ENCODE results near the gene DHX9. TPM values are rescaled to one million over a fixed set of nuclear protein-coding genes. Genes with fewer than 3 reads are reported as not detected.

Gene DHX9
- total and polyA plus RNA-seq, 2 donors (not counting 1 experiment from before 2014, with no cell fraction given), result 120 to 133 TPM

DNA sequence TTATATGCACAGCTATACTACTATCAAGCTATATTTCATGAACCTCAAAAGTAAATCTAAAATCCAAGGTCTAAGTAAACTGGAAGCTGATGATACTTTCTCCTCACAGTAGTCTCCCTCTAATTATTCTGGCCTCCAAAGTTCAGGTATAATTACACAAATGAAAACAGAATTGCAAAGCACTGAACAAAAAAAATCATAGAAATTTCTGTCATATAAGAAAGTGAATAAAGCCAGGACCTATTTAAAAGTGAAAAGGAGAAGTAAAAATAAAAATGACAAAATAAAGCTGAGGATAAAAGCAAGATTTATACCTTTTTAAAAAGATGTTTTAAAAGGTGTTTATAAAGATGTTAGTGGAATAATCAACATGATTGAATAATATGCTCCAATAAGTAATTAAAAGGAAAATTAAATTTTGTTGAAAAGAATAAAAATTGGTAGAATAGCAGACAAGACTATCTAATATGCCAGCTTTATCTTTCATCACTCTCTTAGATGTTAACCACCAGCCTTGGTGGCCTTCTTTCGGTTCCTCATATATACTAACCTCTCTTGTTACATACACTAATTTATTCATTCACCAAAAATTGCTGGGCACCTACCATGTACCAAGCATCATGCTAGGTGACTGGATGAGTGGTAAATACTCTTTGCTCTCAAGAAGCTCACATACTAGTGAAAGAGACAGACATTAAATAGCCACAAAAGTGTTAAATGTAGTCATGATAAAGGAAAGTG, 88.7 kb downstream of the DHX9 start:
- Histone ChIP-seq H3K4me1 (ENCODE audit: control insufficient read depth, extremely low read depth, insufficient read depth, low read length) (no peaks in the 10 kb centered on the region), H3K4me3 (replicated peaks in 1 of 4; ENCODE audit: control extremely low read depth in 1 of 4, insufficient read depth in 1 of 4, low read depth in 3 of 4, low read length in 4 of 4) (no peak overlapping the region), H4K20me1 (ENCODE audit: control insufficient read depth, extremely low read depth, insufficient read depth, low read length) (no peaks in the 10 kb centered on the region), H3K9me3 (ENCODE audit: control insufficient read depth, insufficient read depth, low read depth, low read length) (no peaks in the 10 kb centered on the region), H3K27ac (ENCODE audit: insufficient read depth, low read length) (no peak overlapping the region), H2AFZ (ENCODE audit: low read length) (no peak overlapping the region), H3K36me3 (ENCODE audit: control insufficient read depth, insufficient read depth, low read length) (no peaks in the 10 kb centered on the region), H3K79me2 (ENCODE audit: control insufficient read depth, insufficient read depth, low read length) (no peaks in the 10 kb centered on the region), H3K27me3 (ENCODE audit: control insufficient read depth, insufficient read depth, low read length) (no peaks in the 10 kb centered on the region), H3K9ac (ENCODE audit: insufficient read depth, low read length) (no peak overlapping the region), H3K4me2 (ENCODE audit: extremely low read depth, insufficient read depth, low read length) (no peak overlapping the region)
- TF ChIP-seq, protein P1, sequence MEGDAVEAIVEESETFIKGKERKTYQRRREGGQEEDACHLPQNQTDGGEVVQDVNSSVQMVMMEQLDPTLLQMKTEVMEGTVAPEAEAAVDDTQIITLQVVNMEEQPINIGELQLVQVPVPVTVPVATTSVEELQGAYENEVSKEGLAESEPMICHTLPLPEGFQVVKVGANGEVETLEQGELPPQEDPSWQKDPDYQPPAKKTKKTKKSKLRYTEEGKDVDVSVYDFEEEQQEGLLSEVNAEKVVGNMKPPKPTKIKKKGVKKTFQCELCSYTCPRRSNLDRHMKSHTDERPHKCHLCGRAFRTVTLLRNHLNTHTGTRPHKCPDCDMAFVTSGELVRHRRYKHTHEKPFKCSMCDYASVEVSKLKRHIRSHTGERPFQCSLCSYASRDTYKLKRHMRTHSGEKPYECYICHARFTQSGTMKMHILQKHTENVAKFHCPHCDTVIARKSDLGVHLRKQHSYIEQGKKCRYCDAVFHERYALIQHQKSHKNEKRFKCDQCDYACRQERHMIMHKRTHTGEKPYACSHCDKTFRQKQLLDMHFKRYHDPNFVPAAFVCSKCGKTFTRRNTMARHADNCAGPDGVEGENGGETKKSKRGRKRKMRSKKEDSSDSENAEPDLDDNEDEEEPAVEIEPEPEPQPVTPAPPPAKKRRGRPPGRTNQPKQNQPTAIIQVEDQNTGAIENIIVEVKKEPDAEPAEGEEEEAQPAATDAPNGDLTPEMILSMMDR (conservative IDR thresholded peaks at IDR 0.05 in 1 of 2, IDR thresholded peaks at IDR 0.05 in 1 of 2; ENCODE audit: low read depth in 1 of 2, low read length in 2 of 2), result no peak
- TF ChIP-seq EZH2 (IDR thresholded peaks at IDR 0.05; ENCODE audit: low read length, missing control alignments), result no peak
- DNase-seq (ENCODE audit: low read depth in 2 of 2), result no peak

DNA sequence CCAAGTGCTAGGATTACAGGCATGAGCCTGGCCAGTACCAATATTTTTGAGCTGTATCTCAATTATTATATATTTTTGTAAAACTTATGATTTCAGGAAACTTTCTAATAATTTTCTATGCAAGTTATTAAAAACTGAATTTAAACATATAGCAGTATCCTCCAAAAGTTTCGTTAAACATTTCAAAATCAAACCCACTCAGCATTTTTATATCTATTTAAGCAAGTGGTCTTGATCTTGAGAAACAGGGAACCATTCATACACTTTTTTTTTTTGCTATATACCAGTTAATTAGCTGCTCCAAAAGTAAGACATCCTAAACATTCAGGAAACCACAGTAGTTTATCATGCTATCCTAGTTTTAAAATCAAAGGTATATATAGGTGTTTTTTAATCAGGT, 91.8 kb downstream of the DHX9 start:
- H3K4me2 ChIP-seq (ENCODE audit: extremely low read depth, insufficient read depth, low read length), result no peak overlapping the region
- no peak overlapping the region for H3K9ac ChIP-seq (ENCODE audit: insufficient read depth, low read length)
- H3K9me3 ChIP-seq (ENCODE audit: control insufficient read depth, insufficient read depth, low read depth, low read length), result no peaks in the 10 kb centered on the region
- H2AFZ ChIP-seq (ENCODE audit: low read length), result no peak overlapping the region
- no peak overlapping the region for H3K27ac ChIP-seq (ENCODE audit: insufficient read depth, low read length)
- no peaks in the 10 kb centered on the region for H3K36me3 ChIP-seq (ENCODE audit: control insufficient read depth, insufficient read depth, low read length)
- no peak for DNase-seq (ENCODE audit: low read depth in 2 of 2)
- H3K4me1 ChIP-seq (ENCODE audit: control insufficient read depth, extremely low read depth, insufficient read depth, low read length), result no peaks in the 10 kb centered on the region
- H3K4me3 ChIP-seq (replicated peaks in 1 of 4; ENCODE audit: control extremely low read depth in 1 of 4, insufficient read depth in 1 of 4, low read depth in 3 of 4, low read length in 4 of 4), result no peak overlapping the region
- TF ChIP-seq, protein P1 (conservative IDR thresholded peaks at IDR 0.05 in 1 of 2, IDR thresholded peaks at IDR 0.05 in 1 of 2; ENCODE audit: low read depth in 1 of 2, low read length in 2 of 2), result no peak
- no peak for TF ChIP-seq EZH2 (IDR thresholded peaks at IDR 0.05; ENCODE audit: low read length, missing control alignments)
- no peaks in the 10 kb centered on the region for H3K27me3 ChIP-seq (ENCODE audit: control insufficient read depth, insufficient read depth, low read length)
- H4K20me1 ChIP-seq (ENCODE audit: control insufficient read depth, extremely low read depth, insufficient read depth, low read length), result no peaks in the 10 kb centered on the region
- H3K79me2 ChIP-seq (ENCODE audit: control insufficient read depth, insufficient read depth, low read length), result no peaks in the 10 kb centered on the region

DNA sequence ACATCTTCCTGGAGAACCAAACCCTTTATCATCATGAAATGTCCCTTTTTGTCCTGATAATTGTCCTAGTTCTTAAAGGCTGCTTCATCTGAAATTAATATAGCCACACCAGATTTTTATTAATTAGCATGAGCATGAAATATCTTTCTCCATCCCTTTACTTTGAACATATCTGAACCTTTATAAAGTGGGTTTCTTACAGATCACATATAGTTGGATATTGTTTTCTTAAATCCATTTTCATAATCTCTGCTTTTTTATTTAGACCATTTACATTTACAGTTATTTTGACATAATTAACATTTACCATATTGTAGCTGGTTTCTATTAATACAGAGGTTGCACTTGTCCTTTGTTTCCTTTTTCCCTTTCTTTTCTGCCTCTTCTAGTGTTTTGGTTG, 96.6 kb downstream of the DHX9 start:
- no peak for TF ChIP-seq EZH2 (IDR thresholded peaks at IDR 0.05; ENCODE audit: low read length, missing control alignments)
- TF ChIP-seq, protein P1 (conservative IDR thresholded peaks at IDR 0.05 in 1 of 2, IDR thresholded peaks at IDR 0.05 in 1 of 2; ENCODE audit: low read depth in 1 of 2, low read length in 2 of 2), result no peak
- H3K79me2 ChIP-seq (ENCODE audit: control insufficient read depth, insufficient read depth, low read length), result no peaks in the 10 kb centered on the region
- no peaks in the 10 kb centered on the region for H3K4me1 ChIP-seq (ENCODE audit: control insufficient read depth, extremely low read depth, insufficient read depth, low read length)
- no peak overlapping the region for H2AFZ ChIP-seq (ENCODE audit: low read length)
- H4K20me1 ChIP-seq (ENCODE audit: control insufficient read depth, extremely low read depth, insufficient read depth, low read length), result no peaks in the 10 kb centered on the region
- H3K9me3 ChIP-seq (ENCODE audit: control insufficient read depth, insufficient read depth, low read depth, low read length), result no peaks in the 10 kb centered on the region
- no peak overlapping the region for H3K27ac ChIP-seq (ENCODE audit: insufficient read depth, low read length)
- no peaks in the 10 kb centered on the region for H3K27me3 ChIP-seq (ENCODE audit: control insufficient read depth, insufficient read depth, low read length)
- DNase-seq (ENCODE audit: low read depth in 2 of 2), result no peak
- no peak overlapping the region for H3K9ac ChIP-seq (ENCODE audit: insufficient read depth, low read length)
- no peaks in the 10 kb centered on the region for H3K36me3 ChIP-seq (ENCODE audit: control insufficient read depth, insufficient read depth, low read length)
- H3K4me2 ChIP-seq (ENCODE audit: extremely low read depth, insufficient read depth, low read length), result no peak overlapping the region
- H3K4me3 ChIP-seq (replicated peaks in 1 of 4; ENCODE audit: control extremely low read depth in 1 of 4, insufficient read depth in 1 of 4, low read depth in 3 of 4, low read length in 4 of 4), result no peak overlapping the region

Other genes with a start within 250 kb of the DHX9 start
- 0.33 and 0.77 TPM in 2 replicates for gene RGS16, start 235.0 kb upstream of the DHX9 start, total RNA-seq
- gene RGS16, start 235.0 kb upstream of the DHX9 start, polyA plus RNA-seq, result 0.09 and 0.17 TPM in 2 replicates
- not detected in 2 replicates for gene RGS8, start 154.8 kb upstream of the DHX9 start, total RNA-seq
- not detected in 2 replicates for gene RGS8, start 154.8 kb upstream of the DHX9 start, polyA plus RNA-seq
- gene NPL, start 49.6 kb upstream of the DHX9 start, total RNA-seq, result 2.6 and 3.9 TPM in 2 replicates
- 1.4 and 2.3 TPM in 2 replicates for gene NPL, start 49.6 kb upstream of the DHX9 start, polyA plus RNA-seq
- 0.26 TPM in 1 of 2 replicates, not detected in the other for gene SHCBP1L, start 113.8 kb downstream of the DHX9 start, total RNA-seq
- gene SHCBP1L, start 113.8 kb downstream of the DHX9 start, polyA plus RNA-seq, result not detected in 2 replicates
- gene LAMC1, start 184.1 kb downstream of the DHX9 start, total RNA-seq, result 408 and 477 TPM in 2 replicates
- gene LAMC1, start 184.1 kb downstream of the DHX9 start, polyA plus RNA-seq, result 270 and 604 TPM in 2 replicates